A204.1 (cell line): Measurements from ENCODE around the gene SLC48A1.
"Not testable (repeated sequence)": the region's sequence is repeated elsewhere in the genome, so short reads cannot be mapped to it uniquely, and the experiment has no call there.

ENCODE experiments used
- FAIRE-seq: peaks from 2 replicates; lab custom pipeline; 2012; peaks lifted over from hg19 to GRCh38; lab: Jason Lieb, UNC

The SLC48A1 gene

DNA sequence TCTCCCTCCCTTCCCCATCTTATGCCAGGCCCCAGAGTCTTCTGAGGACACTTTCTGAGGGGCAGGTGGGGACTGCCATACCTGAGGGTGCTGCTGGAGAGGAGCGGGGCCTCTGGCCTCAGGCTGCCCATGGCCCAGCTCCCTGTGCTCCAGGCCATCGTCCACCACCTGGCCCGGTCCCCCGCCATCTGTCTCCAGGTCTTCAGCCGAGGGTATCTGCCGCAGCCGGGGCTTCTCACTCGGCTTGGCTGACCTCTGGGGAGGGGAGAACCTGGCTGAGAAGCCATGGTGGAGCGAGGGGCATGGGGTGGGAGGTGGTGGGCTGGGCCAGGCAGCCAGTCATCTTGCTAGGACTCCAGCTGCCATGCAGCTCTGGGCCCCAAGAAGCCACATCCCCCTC, 21.6 kb downstream of the SLC48A1 start:
- no peak for FAIRE-seq

DNA sequence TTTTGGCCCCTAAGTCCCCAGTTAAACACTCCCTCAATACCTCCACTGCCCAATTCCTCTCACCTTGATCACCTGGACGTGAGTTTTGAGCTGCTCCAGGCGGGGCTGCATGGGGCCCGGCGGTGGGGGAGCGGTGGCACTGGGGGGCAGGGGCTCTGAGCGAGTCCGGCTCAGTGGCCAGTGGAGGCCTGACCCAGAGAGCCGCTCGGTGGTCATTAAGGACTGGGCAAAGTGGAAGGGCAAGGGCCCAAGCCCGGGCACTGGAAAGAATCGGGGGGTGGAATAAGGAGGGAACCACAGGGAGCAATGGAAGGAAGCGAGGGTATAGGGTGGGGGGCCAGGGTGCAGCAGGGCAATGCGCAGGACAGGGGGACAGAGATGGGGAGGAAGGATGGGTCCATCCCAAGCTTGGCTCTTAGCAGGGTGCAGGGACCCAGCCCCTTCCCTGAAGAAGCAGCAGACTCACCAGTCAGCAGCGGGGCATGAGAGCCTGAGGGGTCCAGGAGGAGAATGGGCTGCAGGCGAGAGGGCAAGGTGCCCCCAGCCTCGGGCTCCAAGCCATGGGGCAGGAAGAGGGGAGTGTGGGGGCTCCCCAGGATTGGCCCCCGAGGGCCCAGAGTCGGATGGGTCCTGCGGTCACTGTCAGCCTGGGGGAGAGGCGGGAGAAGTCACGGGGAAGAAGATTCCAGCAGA, 22.2 kb downstream of the SLC48A1 start:
- no peak for FAIRE-seq

- FAIRE-seq, result no peak
Observed at GRCh38 chr12:47795814-47796411, 22.9 kb downstream of the SLC48A1 start.

GRCh38 chr12:47797441-47797840, 24.4 kb downstream of the SLC48A1 start:
- FAIRE-seq, result no peak

GRCh38 chr12:47798382-47798948, 25.4 kb downstream of the SLC48A1 start:
- no peak for FAIRE-seq

DNA sequence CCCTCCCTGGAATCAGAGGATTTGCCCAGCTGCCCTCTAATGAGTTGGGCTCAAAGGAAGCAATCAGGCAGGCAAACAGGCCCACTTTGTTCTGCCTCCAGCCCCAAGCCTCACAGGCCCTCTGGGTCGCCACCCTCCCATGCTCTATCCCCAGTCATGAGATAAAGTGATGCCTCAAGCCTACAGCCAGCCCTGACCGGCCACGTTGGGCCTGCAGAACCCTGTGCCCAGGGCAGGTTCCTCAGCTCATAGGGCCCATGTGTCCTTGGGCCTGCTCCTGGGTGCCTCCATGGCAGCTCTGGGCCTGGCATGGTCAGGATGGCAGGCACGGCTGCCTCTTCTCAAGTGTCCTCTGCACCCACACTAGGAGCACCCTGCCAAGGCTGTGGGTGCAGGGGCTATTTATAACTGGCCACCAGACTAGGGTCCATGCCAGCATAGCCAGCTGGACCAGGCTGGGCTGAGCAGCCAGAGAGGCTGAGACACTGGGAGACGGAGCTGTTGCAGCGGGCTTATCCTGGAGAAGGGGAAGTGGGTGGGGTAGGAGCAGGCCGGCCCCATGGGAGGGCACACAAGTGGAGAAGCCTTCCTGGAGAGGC, 26.4 kb downstream of the SLC48A1 start:
- no peak for FAIRE-seq

GRCh38 chr12:47800582-47800981, 27.5 kb downstream of the SLC48A1 start:
- FAIRE-seq, result no peak

DNA sequence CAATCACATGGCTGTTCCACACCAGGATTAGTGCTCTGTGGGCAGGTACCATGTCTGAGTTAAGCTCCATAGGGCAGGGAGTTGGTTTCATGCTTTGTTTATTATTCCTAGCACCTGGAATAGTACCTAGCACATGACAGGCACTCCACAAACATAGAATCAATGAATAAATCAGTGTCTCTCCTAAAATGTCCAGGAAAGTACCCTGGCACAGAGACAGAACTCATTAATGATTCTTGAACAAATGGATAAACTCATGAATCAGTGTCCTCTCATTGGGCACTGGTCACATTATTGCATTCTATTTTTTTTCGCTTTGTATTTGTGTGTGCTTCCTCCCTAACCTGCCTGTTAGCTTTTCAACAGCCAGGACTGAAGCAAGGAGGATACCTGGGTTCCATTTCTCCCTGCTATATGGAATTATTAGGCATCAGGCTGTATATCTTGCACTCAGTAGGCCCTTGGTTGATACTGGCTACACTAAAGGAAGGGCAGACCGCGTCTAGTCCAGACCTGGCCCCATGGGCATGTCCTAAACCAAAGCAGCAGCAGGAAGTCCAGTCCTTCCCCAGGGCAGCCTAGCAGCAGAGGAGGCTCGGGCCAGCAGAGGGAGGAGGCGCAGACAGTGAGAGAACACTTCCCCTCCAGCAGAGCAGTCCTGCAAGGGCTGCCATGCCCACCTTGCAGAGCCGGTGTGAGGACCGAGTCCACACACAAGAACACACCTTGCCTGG, 28.3 kb downstream of the SLC48A1 start:
- FAIRE-seq, result no peak

- no peak for FAIRE-seq
Observed at GRCh38 chr12:47801904-47802246, 28.8 kb downstream of the SLC48A1 start.

- FAIRE-seq, result no peak
Observed at GRCh38 chr12:47802312-47802711, 29.3 kb downstream of the SLC48A1 start.

DNA sequence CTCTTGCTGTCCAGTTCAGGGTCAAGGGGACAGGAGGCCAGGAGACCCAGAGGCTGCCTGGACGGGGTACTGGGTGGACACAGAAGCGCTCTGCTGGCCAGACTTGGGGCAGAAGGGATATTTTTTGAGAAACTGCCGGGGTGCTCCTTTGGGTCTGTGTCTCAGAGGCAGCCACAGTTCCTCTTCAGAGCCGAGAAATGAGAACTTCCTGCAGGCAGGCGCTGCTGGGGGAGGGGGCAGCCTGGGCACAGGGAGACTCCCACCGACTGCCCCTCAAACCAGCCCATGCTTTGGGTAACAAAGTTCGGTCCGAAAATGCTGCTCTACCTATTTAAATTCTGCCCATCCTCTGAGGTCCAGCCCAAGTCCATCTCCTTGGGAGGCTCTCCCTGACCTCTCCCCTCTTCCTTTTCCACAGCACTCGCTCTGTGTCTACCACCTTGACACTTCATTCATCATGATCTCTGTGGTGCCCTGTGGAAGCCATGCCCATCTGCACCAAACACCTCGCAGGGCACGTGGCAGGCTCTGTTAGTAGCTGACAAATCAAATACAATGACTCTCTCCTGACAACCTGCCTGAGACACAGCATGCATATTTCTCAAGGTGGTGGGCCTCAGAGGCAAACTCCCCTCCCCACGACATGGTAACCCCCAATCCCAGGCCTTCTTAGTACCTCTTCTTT, 30.3 kb downstream of the SLC48A1 start:
- no peak for FAIRE-seq

DNA sequence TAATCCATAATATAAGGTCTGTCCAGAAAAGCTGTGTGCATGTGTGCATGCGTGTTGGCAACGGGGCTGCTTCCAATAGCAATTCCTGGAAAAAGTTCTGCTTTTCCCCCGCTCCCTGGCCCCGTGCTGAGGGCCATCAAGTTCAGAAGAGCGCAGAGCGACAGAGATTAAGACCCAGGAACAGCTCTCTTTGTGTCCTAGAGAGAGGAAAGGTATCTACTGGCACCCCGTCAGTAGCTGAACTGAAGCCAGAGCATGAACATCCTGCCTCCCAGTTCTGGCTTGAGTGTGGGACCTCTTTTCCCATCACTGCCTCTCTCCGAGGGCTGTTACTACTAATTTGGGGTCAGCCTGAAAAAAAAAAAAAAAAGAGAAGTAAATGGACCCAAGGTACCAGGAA, 31.1 kb downstream of the SLC48A1 start:
- FAIRE-seq, result no peak

- no peak for FAIRE-seq
Observed at GRCh38 chr12:47805417-47805816, 32.4 kb downstream of the SLC48A1 start.

DNA sequence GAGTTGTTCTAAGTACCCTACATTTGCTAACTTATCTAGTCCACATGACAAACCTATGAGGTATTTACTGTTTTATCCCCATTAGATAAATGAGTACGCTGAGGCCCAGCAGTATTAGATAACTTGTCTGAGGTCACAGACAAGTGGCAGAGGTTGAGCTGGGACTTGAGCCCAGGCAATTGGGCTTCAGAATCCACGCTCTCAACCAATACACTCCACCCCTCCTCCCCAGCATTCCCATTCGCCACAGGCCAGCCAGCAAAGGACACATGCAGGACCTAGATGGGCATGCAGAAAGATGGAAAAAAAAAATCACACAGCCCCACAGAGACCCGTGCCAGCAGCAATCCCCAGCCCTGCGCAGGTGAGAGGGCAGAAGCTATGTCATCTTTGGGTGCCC, 34.3 kb downstream of the SLC48A1 start:
- no peak for FAIRE-seq

- no peak for FAIRE-seq
Observed at GRCh38 chr12:47808050-47808449, 35.0 kb downstream of the SLC48A1 start.

GRCh38 chr12:47808574-47809365, 35.7 kb downstream of the SLC48A1 start:
- FAIRE-seq, result no peak

- FAIRE-seq, result not testable (repeated sequence)
Observed at GRCh38 chr12:47809518-47809917, 36.5 kb downstream of the SLC48A1 start.

- no peak for FAIRE-seq
Observed at GRCh38 chr12:47811072-47811396, 38.0 kb downstream of the SLC48A1 start.

DNA sequence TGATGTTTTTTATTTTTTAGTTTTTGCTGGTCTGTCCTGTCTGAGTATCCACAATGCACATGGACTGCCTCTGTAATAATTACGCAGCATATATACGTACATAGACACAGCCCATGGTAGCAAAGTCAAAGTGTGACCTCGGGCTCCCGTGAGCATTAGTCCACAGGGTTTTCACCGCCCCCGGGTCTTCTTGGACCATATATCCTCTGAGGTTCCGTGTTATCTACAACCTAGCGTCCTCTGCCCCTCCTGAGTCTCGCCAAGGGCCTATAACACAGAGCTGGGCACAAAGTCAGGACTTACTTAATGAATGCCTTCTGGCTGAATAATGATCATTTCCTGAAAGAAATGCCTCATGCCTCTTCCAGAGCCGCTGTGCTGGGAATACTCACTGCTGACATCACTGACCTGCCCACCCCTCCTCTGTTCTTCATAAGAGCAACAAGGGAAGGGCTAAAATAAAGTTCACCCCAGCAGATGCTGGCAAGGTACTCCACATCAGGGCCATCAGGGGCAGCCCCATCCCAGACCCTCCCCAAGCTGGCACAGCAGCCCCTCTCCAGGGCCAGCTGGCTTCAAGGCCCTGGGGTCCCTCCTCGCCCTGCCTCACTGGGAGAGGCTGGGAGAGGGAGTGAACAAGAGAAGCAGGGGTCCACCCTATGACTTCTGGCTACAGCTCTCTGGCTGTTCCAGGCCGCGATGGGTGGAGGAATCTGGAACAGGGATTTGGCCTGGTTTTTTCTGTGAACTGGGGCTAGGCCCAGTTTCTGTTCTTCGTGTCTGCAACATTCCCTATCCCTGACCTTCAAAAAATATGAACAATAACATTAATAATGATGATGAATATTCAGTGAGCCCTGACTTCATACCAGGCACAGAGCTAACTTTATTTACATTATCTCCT, 38.8 kb downstream of the SLC48A1 start:
- FAIRE-seq, result no peak

- no peak for FAIRE-seq
Observed at GRCh38 chr12:47812797-47813510, 39.9 kb downstream of the SLC48A1 start.
